Liver (tissue), 3 donors: ENCODE results near the gene PAPOLB.

Experiments
- CTCF ChIP-seq: fragments of 150-350 bp; IDR thresholded peaks from 2 replicates; pipeline ENCODE4 v1.5.1; 2017; ENCODE audit warnings: improper control_type of control experiment, low read depth, low read length; ENCODE audit not compliant: missing input control
- JUND ChIP-seq, 2 donors: IDR thresholded peaks; 2 replicates each; pipeline ENCODE4 v1.6.1; 2016; ENCODE audit warnings: antibody characterized with exemption in 2 of 2
- TF ChIP-seq, protein P1 (sequence below): IDR thresholded peaks from 2 replicates; pipeline ENCODE4 v1.6.1; 2016; ENCODE audit warnings: antibody characterized with exemption
- donor health status: healthy.
- donor health status: healthy.

GRCh38 chr7:4825081-4825480 lies 36.7 kb downstream of the PAPOLB start:
- TF ChIP-seq, protein P1, sequence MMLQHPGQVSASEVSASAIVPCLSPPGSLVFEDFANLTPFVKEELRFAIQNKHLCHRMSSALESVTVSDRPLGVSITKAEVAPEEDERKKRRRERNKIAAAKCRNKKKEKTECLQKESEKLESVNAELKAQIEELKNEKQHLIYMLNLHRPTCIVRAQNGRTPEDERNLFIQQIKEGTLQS, result no peak
- TF ChIP-seq CTCF, result no peak
- no peak for TF ChIP-seq JUND (IDR thresholded peaks at IDR 0.05)
